HG03045 (cell line): Measurements from ENCODE around the gene MACROD1.
A peak's percentile ranks its signal among the peaks of the same experiment; 100 is the strongest.

Experiments used
- ATAC-seq: cut with Tn5 transposase; IDR thresholded peaks from one replicate; pipeline ENCODE4 v1.9.1; 2021; ENCODE audit warnings: mild to moderate bottlenecking, moderate library complexity; ENCODE audit not compliant: unreplicated experiment

MACROD1 gene

GRCh38 chr11:64001484-64002420, 164.2 kb downstream of the MACROD1 start:
- no peak for ATAC-seq

DNA sequence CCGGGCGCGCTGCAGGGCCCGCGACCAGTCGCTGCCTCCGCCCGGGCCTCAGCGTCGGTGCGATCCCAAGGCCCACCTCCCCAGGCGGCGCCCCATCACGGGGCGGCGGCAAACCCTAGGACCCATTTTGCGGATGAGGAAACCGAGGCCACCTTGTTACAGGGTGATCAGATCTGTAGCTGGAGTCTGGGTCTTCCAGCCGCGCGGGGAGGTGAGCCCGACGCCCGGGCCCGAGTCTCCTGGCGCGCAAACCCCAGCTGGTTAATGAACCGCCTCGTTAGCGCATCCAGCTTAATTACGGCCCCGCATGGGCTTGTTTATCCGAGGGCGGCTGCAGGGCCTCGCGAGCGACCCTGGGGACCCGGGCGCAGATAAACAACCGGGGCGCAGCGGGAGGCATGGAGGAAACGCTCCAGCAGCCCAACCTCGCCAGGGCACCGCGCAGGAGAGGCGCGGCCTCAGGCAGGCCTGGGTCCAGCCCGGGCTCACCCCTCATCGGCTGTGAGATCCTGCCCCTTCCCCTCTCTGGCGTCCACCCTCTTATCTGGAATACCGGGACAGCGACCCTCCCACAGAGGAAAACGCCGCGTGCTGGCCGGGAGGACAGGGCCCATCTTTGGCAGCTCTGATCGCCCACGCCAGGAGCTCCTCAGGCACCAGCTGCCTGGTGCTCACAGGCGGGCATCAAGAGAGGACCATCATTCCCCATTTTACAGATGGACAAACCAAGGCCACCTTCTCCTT, 165.0 kb downstream of the MACROD1 start:
- no peak for ATAC-seq

DNA sequence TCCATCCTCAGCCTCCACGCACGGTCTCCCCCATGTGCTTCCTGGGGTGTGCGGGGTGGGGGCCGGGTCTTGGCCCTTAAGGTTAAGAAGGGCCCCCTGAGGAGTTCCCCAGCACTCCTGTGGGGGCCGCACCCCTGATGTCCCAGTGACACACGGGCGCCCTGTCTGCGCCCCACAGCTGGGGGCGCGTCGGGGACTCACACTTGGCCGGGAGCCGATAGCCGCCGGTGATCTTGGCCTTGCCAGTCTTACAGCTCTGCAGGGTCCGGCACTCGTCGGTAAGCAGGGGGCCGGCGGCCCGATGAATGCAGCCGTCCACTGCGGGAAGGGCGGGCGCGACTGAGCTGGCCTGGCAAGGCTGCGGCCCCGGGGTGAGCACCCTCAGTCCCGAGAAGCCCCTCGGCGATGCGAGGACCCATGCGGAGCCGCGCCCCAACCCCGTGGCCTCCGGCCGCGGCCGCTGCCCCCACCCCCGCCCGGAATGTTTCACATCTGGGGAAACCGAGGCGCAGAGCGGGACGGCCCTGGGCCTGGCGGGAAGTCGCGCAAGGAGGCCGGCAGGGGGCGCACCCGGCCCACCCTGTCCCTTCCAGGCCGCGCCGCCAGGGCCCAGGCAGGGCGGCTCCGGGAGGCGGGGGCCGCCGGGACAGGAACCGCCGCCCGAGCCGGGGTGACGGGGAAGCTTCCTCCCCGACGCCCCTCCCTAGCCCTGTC, 165.7 kb downstream of the MACROD1 start:
- ATAC-seq = no peak

GRCh38 chr11:63999349-64000025, 166.4 kb downstream of the MACROD1 start:
- ATAC-seq = no peak

DNA sequence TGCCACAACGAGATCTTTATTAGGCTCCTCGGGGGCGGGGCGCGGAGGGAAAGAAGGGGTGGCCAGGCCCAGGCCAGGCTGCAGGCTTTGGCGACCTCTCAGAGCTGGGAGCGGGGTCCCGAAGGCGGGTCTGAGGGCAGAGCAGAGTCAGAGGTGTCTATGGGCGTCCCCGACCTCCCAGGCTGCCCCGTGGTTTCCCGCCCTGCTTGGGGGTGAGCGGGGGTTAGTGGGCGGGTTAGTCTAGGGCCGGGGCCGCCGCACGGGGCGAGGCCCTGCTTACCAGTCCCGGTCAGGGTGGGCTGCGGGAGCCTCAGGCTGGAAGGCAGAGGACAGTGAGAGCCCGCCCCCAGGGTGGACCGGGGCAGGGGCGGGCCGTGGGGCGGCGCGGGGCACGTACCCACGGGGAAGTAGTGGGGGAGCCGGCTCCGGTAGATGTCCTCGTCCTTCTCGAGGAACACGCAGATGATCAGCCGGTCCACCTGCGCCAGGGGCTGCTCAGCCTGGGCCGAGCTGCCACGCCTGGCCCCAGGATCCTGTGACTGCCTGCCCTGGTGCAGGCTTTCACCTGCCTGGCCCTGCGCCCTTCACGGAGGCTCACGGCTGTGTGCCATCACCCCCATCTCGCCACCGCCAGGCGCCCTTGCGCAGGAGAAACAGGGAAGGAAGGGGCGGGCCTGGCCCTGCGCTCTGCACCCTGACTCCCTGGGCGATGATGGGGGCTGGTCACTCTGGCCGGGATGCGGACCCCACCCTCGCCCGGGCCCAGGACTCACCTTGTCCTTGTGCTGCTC, 167.2 kb downstream of the MACROD1 start:
- no peak for ATAC-seq

- ATAC-seq = no peak
Observed at GRCh38 chr11:63997801-63998337, 168.0 kb downstream of the MACROD1 start.

DNA sequence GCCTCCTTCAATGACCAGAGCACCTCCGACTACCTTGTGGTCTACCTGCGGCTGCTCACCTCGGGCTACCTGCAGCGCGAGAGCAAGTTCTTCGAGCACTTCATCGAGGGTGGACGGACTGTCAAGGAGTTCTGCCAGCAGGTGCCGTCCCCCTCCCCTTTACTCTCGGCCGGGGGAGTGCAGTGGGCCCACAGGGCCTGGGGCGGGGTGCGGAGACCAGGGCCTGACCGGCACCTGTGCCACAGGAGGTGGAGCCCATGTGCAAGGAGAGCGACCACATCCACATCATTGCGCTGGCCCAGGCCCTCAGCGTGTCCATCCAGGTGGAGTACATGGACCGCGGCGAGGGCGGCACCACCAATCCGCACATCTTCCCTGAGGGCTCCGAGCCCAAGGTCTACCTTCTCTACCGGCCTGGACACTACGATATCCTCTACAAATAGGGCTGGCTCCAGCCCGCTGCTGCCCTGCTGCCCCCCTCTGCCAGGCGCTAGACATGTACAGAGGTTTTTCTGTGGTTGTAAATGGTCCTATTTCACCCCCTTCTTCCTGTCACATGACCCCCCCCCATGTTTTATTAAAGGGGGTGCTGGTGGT, 168.7 kb downstream of the MACROD1 start:
- no peak for ATAC-seq

DNA sequence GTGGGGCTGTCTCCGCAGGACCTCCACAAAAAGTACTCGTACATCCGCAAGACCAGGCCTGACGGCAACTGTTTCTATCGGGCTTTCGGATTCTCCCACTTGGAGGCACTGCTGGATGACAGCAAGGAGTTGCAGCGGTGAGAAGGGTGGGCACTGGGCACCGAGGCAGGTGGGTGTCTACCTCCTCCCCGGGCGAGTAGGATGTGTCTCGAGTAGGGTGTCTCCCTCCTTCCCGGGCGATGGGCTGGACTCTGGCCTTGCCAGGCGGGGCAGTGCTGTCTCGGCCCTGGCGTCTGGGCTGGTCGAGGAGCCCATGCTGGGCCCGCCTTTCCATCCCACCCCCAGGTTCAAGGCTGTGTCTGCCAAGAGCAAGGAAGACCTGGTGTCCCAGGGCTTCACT, 169.4 kb downstream of the MACROD1 start:
- ATAC-seq = no peak

DNA sequence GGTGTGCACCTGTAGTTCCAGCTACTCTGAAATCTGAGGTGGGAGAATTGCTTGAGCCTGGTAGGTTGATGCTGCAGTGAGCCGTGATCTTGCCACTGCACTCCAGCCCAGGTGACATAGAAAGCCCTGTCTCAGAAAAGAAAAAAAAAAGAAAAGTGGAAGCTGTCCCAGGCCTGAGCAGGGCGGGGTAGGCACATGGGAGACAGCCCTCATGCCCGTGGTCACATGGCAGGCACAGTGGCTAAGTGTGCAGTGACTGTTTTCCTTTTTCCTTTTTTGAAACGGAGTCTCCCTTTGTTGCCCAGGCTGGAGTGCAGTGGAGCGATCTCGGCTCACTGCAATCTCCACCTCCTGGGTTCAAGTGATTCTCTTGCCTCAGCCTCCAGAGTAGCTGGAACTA, 171.9 kb downstream of the MACROD1 start:
- no peak for ATAC-seq

- ATAC-seq = no peak
Observed at GRCh38 chr11:63993100-63993499, 172.8 kb downstream of the MACROD1 start.

GRCh38 chr11:63991558-63991957, 174.4 kb downstream of the MACROD1 start:
- ATAC-seq = no peak

DNA sequence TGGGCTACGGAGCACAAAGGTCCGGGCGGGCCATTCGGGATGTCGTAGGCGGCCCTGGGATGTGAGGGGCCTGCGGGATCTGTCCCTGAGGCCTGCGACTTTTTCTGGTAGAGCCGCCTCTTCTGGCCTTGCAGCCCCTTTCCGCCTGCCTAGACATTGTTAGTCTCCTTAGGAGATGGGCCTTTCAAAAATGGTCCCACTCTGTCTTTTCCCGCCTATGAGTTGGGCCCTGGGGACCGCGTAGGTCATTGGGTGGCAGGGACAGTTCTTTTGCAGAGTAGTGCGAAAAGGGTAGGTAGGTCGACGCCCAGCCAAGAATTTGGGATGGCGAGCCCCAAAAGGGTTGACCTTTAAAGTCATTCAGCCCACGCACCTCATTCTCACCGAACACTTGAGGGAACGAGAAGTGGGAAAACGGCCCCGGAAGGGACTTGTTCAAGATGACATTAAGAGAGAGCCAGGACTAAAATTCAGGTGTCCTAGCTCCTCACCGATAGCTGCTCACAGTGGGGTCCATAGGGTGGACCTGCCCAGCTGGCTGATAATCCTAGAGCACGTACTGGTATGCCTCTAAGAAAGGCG, 178.9 kb downstream of the MACROD1 start:
- no peak for ATAC-seq

GRCh38 chr11:63986156-63986931, 179.6 kb downstream of the MACROD1 start, which contains the start of gene OTUB1:
OTUB1 (plus strand) TSS chr11:63986438; CDS start chr11:63986457, 19 bp downstream.
- ATAC-seq = peak; percentile 87

DNA sequence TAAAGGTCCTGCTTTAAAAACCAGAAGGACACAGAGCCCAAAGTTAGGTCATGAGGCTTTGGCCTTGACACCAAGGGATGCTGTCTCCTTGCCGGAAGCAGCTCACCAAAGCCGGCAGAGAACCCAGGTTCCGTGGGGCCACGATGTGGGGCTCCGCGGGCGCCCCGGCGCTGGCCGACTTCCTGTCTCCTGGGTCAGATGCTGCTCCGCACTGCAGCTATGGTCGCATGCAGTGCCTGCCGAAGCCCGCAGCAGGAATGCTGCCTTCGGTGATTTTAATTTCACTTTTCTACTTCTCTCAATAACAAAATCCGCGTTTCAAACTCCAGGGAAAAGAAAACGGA, 180.1 kb downstream of the MACROD1 start:
- no peak for ATAC-seq

- no peak for ATAC-seq
Observed at GRCh38 chr11:63979426-63979825, 186.5 kb downstream of the MACROD1 start.

DNA sequence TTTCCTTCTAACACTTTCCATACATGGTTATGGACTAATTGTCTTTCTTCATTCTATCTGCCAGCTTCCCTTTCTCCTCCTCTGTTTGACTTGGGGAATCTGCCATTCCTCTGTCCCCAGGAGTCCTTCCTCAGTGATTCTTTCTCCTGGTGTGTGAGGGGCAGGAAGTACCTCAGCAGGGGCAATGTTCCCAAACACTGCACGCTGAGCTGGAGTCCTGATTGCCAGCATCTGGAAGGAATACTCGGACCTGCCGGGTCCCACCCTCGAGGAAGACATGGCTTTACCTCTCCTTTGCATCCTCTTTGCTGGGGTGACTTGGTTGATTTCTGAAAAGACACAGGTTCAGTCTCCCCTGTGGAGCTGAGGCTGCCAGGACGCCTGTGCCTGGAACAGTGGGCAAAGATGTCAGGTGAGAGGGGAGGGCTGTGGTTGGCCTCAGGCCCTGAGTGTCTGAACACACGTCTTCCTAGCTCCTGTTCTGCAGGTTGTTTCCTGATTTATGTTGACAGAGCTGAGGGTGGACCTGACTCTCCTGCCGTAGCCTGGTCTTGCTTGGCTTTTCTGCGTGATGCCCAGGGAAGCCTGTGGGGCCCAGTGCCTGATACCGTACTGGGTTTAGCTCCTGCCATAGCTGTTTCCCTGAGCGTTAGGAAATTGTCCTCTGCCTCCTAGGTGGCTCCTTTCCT, 187.2 kb downstream of the MACROD1 start:
- no peak for ATAC-seq

GRCh38 chr11:63974259-63975143, 191.4 kb downstream of the MACROD1 start, which contains the start of gene COX8A:
COX8A (plus strand) TSS chr11:63974620; CDS start chr11:63974681, 61 bp downstream.
- ATAC-seq = peak; percentile 95
